Gastrocnemius medialis (tissue), 4 donors: ENCODE results near the gene KCNAB2. TPM values are rescaled to one million over a fixed set of nuclear protein-coding genes. Genes with fewer than 3 reads are reported as not detected.
"Not testable (repeated sequence)": the region's sequence is repeated elsewhere in the genome, so short reads cannot be mapped to it uniquely, and the experiment has no call there.

Source experiments
- ATAC-seq, 2 donors: fragments of 150-250 bp; one replicate each; pipeline ENCODE4 v1.9.1; 2016
- DNase-seq, 2 donors: peaks; one replicate each; pipeline ENCODE4 v3.0.0-alpha.2; 2019
- H3K27ac ChIP-seq, 4 donors: fragments of 200-600 bp; sonication (generic); 1 replicate in 1 of 4; 2 replicates in 3 of 4; pipeline ENCODE4 v1.5.1; 2016 to 2018; ENCODE audit warnings: mild to moderate bottlenecking in 2 of 4, moderate library complexity in 1 of 4
- H3K27me3 ChIP-seq, 3 donors: fragments of 200-600 bp; sonication (generic) in 2 of 3; 1 replicate in 1 of 3; 2 replicates in 2 of 3; pipeline versions ENCODE4 v1.5.1 to v1.6.0; 2016 to 2019; ENCODE audit warnings: mild to moderate bottlenecking in 1 of 3, moderate library complexity in 1 of 3
- H3K36me3 ChIP-seq, 2 donors: fragments of 200-600 bp; sonication (generic) in 1 of 2; one replicate each; pipeline ENCODE4 v1.5.1; 2017 to 2018
- H3K4me1 ChIP-seq, 2 donors: fragments of 200-600 bp; sonication (generic) in 1 of 2; one replicate each; pipeline ENCODE4 v1.5.1; 2016 to 2017; ENCODE audit warnings: mild to moderate bottlenecking in 2 of 2
- H3K4me3 ChIP-seq, 4 donors: fragments of 200-600 bp; sonication (generic) in 3 of 4; 1 replicate in 1 of 4; 2 replicates in 3 of 4; pipeline ENCODE4 v1.5.1; 2016 to 2019; ENCODE audit warnings: mild to moderate bottlenecking in 2 of 4
- H3K9me3 ChIP-seq, 3 donors: fragments of 200-600 bp; sonication (generic) in 2 of 3; 1 replicate in 1 of 3; 2 replicates in 2 of 3; pipeline ENCODE4 v1.5.1; 2016 to 2019
- POLR2A ChIP-seq, 2 donors: fragments of 450-650 bp; IDR thresholded peaks; one replicate each; pipeline ENCODE4 v1.6.1; 2017; ENCODE audit warnings: antibody characterized with exemption in 2 of 2, mild to moderate bottlenecking in 2 of 2, moderate library complexity in 2 of 2
- in situ Hi-C, 4 donors: fragments of 200-750 bp; cut with MboI; loops; one replicate each; pipeline versions ENCODE4 v1.15.0 to v1.8.0; 2017; ENCODE audit warnings: low sequenced_read_pairs in 4 of 4
- intact Hi-C: fragments of 100-400 bp; cut with DNase I; formaldehyde crosslinking; loops from one replicate; pipeline ENCODE4 v1.15.1; 2023; ENCODE audit warnings: low total_unique reads
- total RNA-seq, 4 donors: library from RNA; depleted of rRNA; stranded (reverse); fragments of >200 nt; gene quantifications; one replicate each; pipeline versions ENCODE4 v1.1.0 to v1.2.3, GENCODE V29; 2016
- TF ChIP-seq, protein P1 (sequence below), 5 experiments: fragments of 450-650 bp in 3 of 5; fragments of 200-600 bp in 2 of 5; sonication (generic) in 2 of 5; IDR thresholded peaks in 4 of 5; conservative IDR thresholded peaks in 1 of 5; 1 replicate in 4 of 5; 2 replicates in 1 of 5; pipeline ENCODE4 v1.5.1; 2016 to 2019; ENCODE audit warnings: antibody characterized with exemption in 5 of 5, mild to moderate bottlenecking in 3 of 5, moderate library complexity in 3 of 5

Gene KCNAB2
- total RNA-seq, 4 donors from 2014 or later = 2.8 to 7.8 (median 4.5) TPM

DNA sequence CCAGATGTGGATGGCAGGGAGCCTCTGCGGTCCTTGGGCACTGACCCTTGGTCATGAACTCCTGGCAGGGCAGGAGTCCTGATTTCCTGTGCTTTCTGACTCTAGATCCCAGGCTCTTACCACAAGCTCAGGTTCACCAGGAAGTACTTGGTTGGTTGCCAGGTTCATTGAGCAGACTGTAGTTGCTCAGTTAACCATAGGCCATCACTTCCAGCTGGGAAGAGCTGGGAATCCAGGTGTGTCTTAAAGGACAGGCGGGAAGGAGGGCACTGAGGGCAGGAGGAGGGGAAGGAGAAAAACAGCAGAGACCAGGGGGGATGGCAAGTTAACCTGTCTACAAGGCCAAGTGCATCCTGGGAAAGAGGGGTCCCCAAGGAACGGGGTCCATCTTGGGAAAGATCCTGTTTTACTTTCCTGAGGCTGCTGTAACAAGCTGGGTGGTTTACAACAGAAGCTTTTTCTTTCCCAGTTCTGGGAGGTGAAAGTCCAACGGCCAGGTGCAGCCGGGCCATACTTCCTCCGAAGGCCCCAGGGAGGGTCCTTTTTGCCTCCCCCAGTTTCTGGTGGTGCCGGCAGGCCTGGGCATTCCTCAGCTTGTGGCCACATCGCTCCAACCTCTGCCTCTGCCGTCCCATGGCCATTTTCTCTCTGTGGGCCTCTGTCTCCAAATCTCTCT is 11.6 kb downstream of the KCNAB2 start:
- Histone ChIP-seq H3K36me3 (no peaks in the 10 kb centered on the region), H3K27ac (no peak overlapping the region), H3K4me1 (peaks cover 3 to 5% of the 10 kb centered on the region in 2 donors), H3K27me3 (peaks cover 0 to 6% (median 0%) of the 10 kb centered on the region in 3 donors), H3K9me3 (no peaks in the 10 kb centered on the region), H3K4me3 (no peak overlapping the region)
- DNase-seq = no peak
- no peak for ATAC-seq
- in situ Hi-C loops (no loop called here), intact Hi-C loops (no loop called here)
- TF ChIP-seq POLR2A (IDR thresholded peaks at IDR 0.05) = no peak
- TF ChIP-seq, protein P1, sequence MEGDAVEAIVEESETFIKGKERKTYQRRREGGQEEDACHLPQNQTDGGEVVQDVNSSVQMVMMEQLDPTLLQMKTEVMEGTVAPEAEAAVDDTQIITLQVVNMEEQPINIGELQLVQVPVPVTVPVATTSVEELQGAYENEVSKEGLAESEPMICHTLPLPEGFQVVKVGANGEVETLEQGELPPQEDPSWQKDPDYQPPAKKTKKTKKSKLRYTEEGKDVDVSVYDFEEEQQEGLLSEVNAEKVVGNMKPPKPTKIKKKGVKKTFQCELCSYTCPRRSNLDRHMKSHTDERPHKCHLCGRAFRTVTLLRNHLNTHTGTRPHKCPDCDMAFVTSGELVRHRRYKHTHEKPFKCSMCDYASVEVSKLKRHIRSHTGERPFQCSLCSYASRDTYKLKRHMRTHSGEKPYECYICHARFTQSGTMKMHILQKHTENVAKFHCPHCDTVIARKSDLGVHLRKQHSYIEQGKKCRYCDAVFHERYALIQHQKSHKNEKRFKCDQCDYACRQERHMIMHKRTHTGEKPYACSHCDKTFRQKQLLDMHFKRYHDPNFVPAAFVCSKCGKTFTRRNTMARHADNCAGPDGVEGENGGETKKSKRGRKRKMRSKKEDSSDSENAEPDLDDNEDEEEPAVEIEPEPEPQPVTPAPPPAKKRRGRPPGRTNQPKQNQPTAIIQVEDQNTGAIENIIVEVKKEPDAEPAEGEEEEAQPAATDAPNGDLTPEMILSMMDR (IDR thresholded peaks at IDR 0.05 in 4 of 5, conservative IDR thresholded peaks at IDR 0.05 in 1 of 5) = no peak

GRCh38 chr1:6059866-6060265 is 14.2 kb downstream of the KCNAB2 start:
- ATAC-seq = no peak
- intact Hi-C loops = no loop called here
- DNase-seq = no peak
- Histone ChIP-seq H3K4me3 (no peak overlapping the region), H3K27ac (no peak overlapping the region), H3K36me3 (no peaks in the 10 kb centered on the region), H3K4me1 (peaks cover 3 to 5% of the 10 kb centered on the region in 2 donors), H3K27me3 (peaks cover 0 to 6% (median 0%) of the 10 kb centered on the region in 3 donors), H3K9me3 (no peaks in the 10 kb centered on the region)
- no peak for TF ChIP-seq POLR2A (IDR thresholded peaks at IDR 0.05)
- TF ChIP-seq, protein P1 (IDR thresholded peaks at IDR 0.05 in 4 of 5, conservative IDR thresholded peaks at IDR 0.05 in 1 of 5) = no peak
- in situ Hi-C loops = no loop called here

- Histone ChIP-seq H3K27me3 (peaks cover 0 to 7% (median 3%) of the 10 kb centered on the region in 3 donors), H3K4me3 (no peak overlapping the region), H3K9me3 (no peaks in the 10 kb centered on the region), H3K36me3 (no peaks in the 10 kb centered on the region), H3K4me1 (peaks cover 3 to 5% of the 10 kb centered on the region in 2 donors), H3K27ac (no peak overlapping the region)
- intact Hi-C loops = no loop called here
- TF ChIP-seq, protein P1 (IDR thresholded peaks at IDR 0.05 in 4 of 5, conservative IDR thresholded peaks at IDR 0.05 in 1 of 5) = no peak
- TF ChIP-seq POLR2A (IDR thresholded peaks at IDR 0.05) = no peak
- in situ Hi-C loops = no loop called here
- no peak for ATAC-seq
- DNase-seq = no peak
Measured at GRCh38 chr1:6062670-6063069, 17.0 kb downstream of the KCNAB2 start.

DNA sequence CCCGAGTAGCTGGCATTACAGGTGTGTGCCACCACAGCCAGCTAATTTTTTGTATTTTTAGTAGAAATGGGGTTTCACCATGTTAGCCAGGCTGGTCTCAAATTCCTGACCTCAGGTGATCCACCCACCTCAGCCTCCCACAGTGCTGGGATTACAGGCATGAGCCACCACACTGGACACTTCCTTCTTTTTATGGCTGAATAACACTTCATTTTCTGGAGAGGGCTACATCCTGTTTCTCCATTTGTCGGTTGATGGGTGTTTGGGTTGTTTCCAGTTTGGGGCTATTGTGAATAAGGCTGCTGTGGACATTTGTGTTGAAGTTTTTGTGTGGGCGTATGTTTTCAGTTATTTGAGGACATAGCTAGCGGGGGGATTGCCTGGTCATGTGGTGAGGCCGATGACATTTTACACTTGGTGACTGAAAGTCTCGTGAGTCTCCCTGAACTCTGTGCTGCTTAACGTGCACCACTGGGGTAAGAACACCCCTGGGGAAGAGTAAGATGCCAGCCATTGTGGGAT is 17.9 kb downstream of the KCNAB2 start:
- H3K4me3 ChIP-seq, H3K27me3 ChIP-seq, H3K4me1 ChIP-seq, intact Hi-C loops, H3K36me3 ChIP-seq, in situ Hi-C loops, H3K9me3 ChIP-seq, DNase-seq, ATAC-seq, H3K27ac ChIP-seq: not testable (repeated sequence)

GRCh38 chr1:6065093-6065858 is 19.6 kb downstream of the KCNAB2 start:
- TF ChIP-seq POLR2A (IDR thresholded peaks at IDR 0.05) = no peak
- TF ChIP-seq, protein P1 (IDR thresholded peaks at IDR 0.05 in 4 of 5, conservative IDR thresholded peaks at IDR 0.05 in 1 of 5) = no peak
- Histone ChIP-seq H3K4me3 (no peak overlapping the region), H3K27me3 (peaks cover 0 to 7% (median 3%) of the 10 kb centered on the region in 3 donors), H3K4me1 (no peaks in the 10 kb centered on the region), H3K9me3 (no peaks in the 10 kb centered on the region), H3K27ac (no peak overlapping the region), H3K36me3 (no peaks in the 10 kb centered on the region)
- no peak for ATAC-seq
- in situ Hi-C loops = no loop called here
- no peak for DNase-seq
- intact Hi-C loops = no loop called here
